ENCODE results near the gene HSP90B1. TPM values are rescaled to one million over a fixed set of nuclear protein-coding genes. Genes with fewer than 3 reads are reported as not detected.
A peak's percentile ranks its signal among the peaks of the same experiment; 100 is the strongest.

Gene HSP90B1
- 1,011 TPM for polyA plus RNA-seq (2013, experiment 1 of 2; ENCODE audit: insufficient read length)
- 864 TPM for polyA plus RNA-seq (2013, experiment 2 of 2; ENCODE audit: insufficient read length)

- peak; percentile 100 for DNase-seq
These were observed at the start of gene HSP90B1 for GRCh38 chr12:103930034-103930786. TSS of gene HSP90B1 (plus strand) at chr12:103930410. CDS start at chr12:103930516, 106 bp downstream.

- no peak for DNase-seq
These were observed 48.9 kb upstream of the HSP90B1 start for GRCh38 chr12:103881261-103881660.

DNA sequence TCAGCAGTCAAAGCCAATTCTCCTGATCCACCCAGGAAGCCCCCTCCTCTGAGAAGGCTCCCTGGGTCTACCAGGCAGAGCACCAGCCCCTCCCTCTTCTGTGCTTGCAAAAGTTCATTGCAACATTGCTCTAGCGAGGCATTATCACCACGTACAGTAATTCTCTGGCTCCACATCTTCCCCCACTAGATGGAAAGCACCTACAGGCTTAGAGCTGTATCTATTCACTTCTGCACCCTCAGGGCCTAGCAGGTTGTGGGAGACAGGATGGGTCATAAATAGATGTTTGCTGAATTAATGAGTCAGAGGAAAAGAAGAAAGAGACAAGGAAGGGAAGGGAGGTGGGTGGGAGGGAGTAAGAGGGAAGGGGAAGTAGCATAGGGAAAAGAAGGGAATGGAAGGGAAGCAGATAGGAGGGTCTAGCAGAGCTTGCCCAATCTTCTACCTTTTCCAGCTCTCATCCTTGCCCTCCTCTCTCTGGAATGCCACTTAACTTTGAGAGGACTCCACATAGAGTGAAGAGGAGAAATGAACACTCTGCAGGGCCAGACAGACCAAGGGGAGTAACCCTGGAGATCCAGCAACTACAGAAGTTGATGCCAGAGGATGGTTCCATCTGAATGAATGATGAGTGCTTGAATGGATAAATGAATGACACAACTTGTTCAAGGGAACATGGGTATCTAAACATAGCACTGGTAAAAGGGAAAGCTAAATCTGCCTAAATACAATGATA lies 47.2 kb upstream of the HSP90B1 start:
- DNase-seq: no peak

DNA sequence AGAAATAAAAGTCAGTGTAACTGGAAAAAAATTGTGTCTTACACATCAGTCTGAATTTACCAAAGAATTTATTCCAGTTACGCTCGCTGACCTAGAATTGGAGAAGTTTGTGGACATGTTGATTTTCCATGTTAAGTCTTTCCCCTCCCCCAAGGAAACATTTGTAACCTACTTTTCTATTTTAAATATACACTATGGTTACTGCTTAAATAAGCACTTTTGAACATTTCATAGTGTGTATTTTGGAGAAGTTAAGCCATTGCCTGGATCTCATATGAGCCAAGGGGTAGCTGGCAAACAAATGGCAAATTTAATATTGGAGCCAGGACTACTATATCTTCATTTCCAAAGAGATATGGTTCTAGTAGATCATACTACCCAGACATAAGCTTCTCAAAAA lies 46.3 kb upstream of the HSP90B1 start:
- no peak for DNase-seq

- DNase-seq: peak; percentile 54
These were observed 45.9 kb upstream of the HSP90B1 start for GRCh38 chr12:103884316-103884715.

GRCh38 chr12:103886195-103886797 lies 43.9 kb upstream of the HSP90B1 start:
- DNase-seq: no peak

GRCh38 chr12:103887738-103888137 lies 42.5 kb upstream of the HSP90B1 start:
- DNase-seq: no peak

GRCh38 chr12:103897316-103897715 lies 32.9 kb upstream of the HSP90B1 start:
- no peak for DNase-seq

GRCh38 chr12:103901518-103902173 lies 28.6 kb upstream of the HSP90B1 start:
- no peak for DNase-seq

DNA sequence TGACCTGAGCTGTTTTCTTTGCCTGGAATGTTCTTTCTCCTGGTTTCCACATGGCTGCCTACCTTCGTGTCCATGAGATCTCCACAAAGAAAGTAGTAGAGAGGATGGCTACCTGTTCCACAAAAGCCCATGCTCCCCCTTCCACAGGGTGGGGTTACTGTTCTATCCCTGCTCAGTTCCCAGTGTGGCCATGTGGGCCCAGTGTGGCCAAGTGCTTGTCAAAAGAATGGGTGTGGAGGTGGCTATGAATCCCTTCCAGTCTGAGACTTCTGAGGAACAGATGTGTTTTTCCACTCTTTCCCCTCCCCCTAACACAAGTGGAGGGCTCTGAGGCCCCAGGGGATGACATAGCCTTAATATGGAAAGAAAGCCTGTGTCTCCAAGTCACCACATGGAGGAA lies 26.2 kb upstream of the HSP90B1 start:
- no peak for DNase-seq

GRCh38 chr12:103905730-103906349 lies 24.4 kb upstream of the HSP90B1 start:
- DNase-seq: no peak

- DNase-seq: no peak
These were observed 22.0 kb upstream of the HSP90B1 start for GRCh38 chr12:103908246-103908541.

DNA sequence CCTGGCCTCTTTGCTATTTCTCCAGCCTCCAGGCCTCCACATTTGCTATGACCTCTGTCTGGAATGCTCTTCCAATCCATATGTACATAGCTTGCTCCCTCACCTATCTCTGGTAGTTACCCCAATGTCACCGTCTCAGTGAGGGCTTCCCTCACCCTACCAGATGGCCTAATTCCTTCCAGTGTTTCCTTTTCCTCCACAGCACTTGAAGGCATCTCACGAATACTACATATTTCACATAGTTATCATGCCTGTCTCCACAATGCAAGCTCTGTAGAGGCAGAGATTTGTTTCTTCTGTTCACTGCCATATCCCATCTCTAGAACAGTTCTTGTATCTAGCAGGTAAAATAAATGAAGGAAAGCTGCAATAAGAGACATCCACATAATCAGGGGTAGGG lies 21.3 kb upstream of the HSP90B1 start:
- DNase-seq: peak; percentile 80

DNA sequence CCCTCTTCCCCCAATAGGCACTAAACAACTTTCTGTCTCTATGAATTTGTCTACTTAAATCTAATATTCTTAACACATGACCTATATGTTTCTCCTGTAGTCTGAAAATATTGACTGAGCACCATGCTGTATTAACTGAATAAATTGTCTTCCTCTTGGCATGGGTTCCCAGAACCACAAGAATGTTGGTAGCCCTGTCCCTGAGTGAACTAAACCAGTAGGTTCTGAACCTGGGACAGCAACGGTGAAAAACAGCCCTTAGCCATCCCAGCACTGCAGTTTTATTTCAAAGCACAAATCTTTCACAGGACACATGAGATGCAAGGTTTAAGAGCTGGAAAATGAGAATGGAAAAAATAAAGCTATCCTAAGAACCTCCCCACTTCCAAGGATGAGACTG lies 20.4 kb upstream of the HSP90B1 start:
- DNase-seq: peak; percentile 62

DNA sequence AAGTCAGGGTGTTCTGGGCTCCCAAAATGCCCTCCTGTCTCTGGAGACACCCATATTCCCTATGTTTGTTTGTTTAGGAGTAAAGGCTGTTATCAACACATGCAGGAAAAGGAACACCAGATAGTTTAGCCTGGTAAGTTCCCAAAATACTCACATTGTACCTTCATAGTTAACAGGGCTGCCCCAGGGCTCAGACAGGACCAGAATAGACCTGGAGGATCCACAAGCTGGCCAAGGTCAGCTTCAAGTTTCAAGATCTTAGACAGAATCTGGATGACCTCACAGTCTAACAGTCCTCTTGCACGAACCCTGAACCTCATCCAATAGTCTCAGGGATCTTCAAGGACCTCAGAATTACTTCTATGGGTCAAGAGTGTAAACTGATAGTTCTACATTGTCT lies 18.1 kb upstream of the HSP90B1 start:
- DNase-seq: no peak

- no peak for DNase-seq
These were observed 17.1 kb upstream of the HSP90B1 start for GRCh38 chr12:103913100-103913499.

DNA sequence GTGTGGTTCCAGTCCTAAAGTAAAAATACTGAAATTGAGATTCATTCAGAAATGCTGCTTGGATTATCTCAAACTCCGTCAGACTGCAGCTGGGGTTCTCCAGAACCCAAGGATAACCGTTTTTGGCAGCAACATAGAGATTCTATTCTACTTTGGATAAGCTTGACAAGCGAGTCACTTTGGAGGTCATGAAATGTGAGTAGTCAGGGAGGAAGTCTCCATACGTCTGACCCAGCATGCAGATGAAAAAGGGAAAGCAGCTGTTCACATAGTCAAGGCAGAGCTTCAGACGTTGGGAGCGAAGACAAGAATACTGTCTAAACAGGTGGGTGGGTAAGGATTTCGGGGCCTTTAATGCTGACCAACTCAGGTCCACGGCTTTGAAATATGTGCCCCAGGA lies 14.9 kb upstream of the HSP90B1 start:
- DNase-seq: peak; percentile 14

DNA sequence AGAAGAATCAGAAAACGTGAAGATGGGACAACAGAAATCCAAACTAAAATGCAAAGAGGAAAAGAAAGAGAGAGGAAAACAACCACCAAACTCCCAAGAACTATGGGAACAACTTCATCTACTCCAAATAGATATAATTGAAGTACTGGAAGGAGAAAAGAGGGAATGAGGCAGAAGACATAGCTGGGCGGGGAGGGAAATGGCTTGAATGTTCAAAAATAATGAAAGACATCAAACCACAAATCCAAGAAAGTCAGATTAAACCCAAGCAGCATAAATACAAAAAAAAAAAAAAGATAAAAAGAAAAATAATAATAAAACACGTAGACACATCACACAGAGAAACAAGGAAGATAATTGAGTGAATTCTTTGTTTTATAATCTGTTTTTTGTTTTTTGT lies 12.3 kb upstream of the HSP90B1 start:
- no peak for DNase-seq

DNA sequence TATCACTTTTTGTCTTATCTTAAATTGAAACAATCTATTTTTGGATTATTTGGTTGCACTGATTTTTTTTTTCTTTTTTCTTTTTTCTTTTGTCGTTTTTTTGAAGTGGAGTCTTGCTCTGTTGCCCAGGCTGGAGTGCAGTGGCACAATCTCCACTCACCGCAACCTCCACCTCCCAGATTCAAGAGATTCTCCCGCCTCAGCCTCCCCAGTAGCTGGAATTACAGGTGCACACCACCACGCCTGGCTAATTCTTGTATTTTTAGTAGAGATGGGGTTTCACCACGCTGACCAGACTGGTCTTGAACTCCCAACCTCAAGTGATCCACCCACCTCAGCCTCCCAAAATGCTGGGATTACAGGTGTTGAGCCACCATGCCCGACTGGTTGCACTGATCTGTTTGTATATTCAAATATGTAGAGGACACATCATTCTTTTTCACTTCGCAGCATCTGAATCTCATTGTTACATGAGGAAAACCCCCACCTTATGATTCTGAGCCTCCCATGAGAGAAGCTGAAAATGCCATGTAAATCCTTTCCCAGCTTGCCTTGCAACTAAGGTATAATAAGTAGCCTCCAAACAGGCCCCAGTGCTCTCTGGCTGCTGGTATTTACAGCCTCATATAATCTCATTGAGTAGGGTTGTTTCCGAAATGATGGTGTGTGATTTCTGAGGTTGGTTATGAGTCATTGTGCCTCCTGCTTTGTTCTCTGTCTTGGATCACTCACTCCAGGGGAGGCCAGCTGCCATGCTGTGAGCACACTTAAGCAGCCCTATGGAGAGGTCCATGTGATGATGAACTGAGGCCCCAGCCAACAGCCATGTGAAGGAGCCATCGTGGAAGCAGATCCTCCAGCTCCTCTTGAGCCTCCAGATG lies 5.2 kb upstream of the HSP90B1 start:
- peak; percentile 70 for DNase-seq

DNA sequence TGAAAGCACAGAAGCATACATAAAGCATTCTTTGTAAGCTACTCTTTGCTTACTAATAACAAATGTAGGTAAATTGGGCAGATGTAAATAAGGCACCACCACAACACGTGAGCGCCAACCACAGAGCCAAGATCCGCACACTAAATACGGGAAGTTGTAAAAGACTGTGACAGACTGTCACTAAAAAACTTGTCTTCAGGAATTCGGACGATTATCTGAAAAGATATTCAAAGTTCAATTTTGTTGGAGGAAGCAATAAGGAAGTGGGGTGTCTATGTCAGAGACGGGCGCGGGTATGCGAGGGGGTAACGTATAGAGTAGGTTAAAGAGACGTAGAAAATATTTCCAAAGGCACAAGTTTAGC lies 1.5 kb upstream of the HSP90B1 start:
- no peak for DNase-seq

DNA sequence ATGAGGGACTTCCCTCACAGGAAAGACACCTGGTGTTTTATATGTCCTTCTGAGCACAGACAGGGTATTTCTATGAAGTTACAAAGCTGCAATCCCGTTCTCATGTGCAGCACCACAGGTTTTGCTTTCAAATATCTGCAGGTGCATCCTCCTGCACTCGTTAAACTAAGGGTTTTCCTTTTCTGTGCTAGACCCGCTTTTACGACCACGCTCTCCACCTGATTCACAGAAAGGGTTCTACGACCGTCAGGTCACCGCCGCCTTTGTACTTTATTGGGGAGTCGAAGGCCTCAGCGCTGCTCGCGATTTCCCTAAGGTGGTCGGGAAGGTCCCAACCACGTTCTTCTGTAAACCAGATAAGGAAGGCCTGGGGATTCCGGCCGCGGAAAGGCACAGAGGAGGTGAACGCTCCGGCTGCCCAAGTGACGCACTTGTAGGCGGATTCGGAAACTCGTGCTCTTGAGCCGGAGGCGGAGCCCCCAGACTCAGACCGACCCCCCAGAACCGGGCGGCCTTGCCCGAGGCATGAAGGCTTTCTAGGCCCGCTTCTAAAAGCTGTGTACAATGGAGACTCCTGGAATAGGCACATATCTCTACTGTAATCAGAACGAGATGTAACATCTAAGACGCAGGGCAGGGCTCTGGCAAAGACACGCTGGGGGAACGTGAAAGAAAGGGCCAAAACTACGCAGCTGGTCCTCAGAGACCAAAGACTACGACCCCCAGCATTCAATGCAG lies 995 bp upstream of the HSP90B1 start:
- DNase-seq: peak; percentile 93
